ENCODE data around the gene ABLIM3. TPM values are rescaled to one million over a fixed set of nuclear protein-coding genes. Genes with fewer than 3 reads are reported as not detected.

The ABLIM3 gene
- total and polyA plus RNA-seq, 2 experiments from 2014 or later: 0.19 to 2.2 TPM

- TF ChIP-seq, protein P1, sequence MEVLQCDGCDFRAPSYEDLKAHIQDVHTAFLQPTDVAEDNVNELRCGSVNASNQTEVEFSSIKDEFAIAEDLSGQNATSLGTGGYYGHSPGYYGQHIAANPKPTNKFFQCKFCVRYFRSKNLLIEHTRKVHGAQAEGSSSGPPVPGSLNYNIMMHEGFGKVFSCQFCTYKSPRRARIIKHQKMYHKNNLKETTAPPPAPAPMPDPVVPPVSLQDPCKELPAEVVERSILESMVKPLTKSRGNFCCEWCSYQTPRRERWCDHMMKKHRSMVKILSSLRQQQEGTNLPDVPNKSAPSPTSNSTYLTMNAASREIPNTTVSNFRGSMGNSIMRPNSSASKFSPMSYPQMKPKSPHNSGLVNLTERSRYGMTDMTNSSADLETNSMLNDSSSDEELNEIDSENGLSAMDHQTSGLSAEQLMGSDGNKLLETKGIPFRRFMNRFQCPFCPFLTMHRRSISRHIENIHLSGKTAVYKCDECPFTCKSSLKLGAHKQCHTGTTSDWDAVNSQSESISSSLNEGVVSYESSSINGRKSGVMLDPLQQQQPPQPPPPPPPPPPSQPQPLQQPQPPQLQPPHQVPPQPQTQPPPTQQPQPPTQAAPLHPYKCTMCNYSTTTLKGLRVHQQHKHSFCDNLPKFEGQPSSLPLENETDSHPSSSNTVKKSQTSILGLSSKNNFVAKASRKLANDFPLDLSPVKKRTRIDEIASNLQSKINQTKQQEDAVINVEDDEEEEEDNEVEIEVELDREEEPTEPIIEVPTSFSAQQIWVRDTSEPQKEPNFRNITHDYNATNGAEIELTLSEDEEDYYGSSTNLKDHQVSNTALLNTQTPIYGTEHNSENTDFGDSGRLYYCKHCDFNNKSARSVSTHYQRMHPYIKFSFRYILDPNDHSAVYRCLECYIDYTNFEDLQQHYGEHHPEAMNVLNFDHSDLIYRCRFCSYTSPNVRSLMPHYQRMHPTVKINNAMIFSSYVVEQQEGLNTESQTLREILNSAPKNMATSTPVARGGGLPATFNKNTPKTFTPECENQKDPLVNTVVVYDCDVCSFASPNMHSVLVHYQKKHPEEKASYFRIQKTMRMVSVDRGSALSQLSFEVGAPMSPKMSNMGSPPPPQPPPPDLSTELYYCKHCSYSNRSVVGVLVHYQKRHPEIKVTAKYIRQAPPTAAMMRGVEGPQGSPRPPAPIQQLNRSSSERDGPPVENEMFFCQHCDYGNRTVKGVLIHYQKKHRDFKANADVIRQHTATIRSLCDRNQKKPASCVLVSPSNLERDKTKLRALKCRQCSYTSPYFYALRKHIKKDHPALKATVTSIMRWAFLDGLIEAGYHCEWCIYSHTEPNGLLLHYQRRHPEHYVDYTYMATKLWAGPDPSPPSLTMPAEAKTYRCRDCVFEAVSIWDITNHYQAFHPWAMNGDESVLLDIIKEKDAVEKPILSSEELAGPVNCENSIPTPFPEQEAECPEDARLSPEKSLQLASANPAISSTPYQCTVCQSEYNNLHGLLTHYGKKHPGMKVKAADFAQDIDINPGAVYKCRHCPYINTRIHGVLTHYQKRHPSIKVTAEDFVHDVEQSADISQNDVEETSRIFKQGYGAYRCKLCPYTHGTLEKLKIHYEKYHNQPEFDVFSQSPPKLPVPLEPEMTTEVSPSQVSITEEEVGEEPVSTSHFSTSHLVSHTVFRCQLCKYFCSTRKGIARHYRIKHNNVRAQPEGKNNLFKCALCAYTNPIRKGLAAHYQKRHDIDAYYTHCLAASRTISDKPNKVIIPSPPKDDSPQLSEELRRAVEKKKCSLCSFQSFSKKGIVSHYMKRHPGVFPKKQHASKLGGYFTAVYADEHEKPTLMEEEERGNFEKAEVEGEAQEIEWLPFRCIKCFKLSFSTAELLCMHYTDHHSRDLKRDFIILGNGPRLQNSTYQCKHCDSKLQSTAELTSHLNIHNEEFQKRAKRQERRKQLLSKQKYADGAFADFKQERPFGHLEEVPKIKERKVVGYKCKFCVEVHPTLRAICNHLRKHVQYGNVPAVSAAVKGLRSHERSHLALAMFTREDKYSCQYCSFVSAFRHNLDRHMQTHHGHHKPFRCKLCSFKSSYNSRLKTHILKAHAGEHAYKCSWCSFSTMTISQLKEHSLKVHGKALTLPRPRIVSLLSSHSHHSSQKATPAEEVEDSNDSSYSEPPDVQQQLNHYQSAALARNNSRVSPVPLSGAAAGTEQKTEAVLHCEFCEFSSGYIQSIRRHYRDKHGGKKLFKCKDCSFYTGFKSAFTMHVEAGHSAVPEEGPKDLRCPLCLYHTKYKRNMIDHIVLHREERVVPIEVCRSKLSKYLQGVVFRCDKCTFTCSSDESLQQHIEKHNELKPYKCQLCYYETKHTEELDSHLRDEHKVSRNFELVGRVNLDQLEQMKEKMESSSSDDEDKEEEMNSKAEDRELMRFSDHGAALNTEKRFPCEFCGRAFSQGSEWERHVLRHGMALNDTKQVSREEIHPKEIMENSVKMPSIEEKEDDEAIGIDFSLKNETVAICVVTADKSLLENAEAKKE (CRISPR knock-in tag; IDR thresholded peaks at IDR 0.05): no peak
These were observed 893 bp upstream of the ABLIM3 start (continued) for GRCh38 chr5:149140197-149141002.

- peaks cover 21% of the 10 kb centered on the region for H3K27me3 ChIP-seq (ENCODE audit: insufficient read depth)
- no peak overlapping the region for H3K27ac Mint-ChIP-seq
- peak overlapping the region; percentile 86 for H3K4me3 ChIP-seq
- peak overlapping the region; percentile 99 for H3K4me2 ChIP-seq
- ATAC-seq (peak; percentile 49), DNase-seq (ENCODE audit: low spot score) (peak; percentile 25)
- peaks cover 4% of the 10 kb centered on the region; the same call in 1 of the 2 replicates for H3K9me2 ChIP-seq (ENCODE audit: insufficient read depth)
- H3K79me2 ChIP-seq (replicated peaks; ENCODE audit: insufficient read depth): no peaks in the 10 kb centered on the region
- TF ChIP-seq ZNF331 (CRISPR knock-in tag; IDR thresholded peaks at IDR 0.05; ENCODE audit: low read depth) (no peak), JUNB (IDR thresholded peaks at IDR 0.05; ENCODE audit: unreplicated experiment) (no peak), EZH2 (IDR thresholded peaks at IDR 0.05; ENCODE audit: low read depth, unreplicated experiment) (no peak), STAT1 (IDR thresholded peaks at IDR 0.05; ENCODE audit: unreplicated experiment) (no peak)
- TF ChIP-seq, protein P1 (CRISPR knock-in tag; IDR thresholded peaks at IDR 0.05): no peak
- peaks cover 19% of the 10 kb centered on the region for H3K27me3 Mint-ChIP-seq (ENCODE audit: insufficient read depth, low read depth, poor library complexity)
- no peaks in the 10 kb centered on the region for H3K36me3 Mint-ChIP-seq (ENCODE audit: low read depth)
- no peaks in the 10 kb centered on the region for H3K9me3 Mint-ChIP-seq
- peak overlapping the region; percentile 72 for H3K4me3 Mint-ChIP-seq
- no peaks in the 10 kb centered on the region for H3K36me3 ChIP-seq (ENCODE audit: insufficient read depth)
- H4K20me1 ChIP-seq (replicated peaks; ENCODE audit: insufficient read depth): no peaks in the 10 kb centered on the region
- H2AFZ ChIP-seq: peak overlapping the region; percentile 97
- H3K27ac ChIP-seq (ENCODE audit: low read depth): no peak overlapping the region
- H3K4me1 Mint-ChIP-seq: peaks cover 6% of the 10 kb centered on the region; the same call in 2 of the 3 replicates
- no peaks in the 10 kb centered on the region for H3F3A ChIP-seq (replicated peaks; ENCODE audit: low read depth)
- peaks cover 6% of the 10 kb centered on the region for H3K4me1 ChIP-seq (ENCODE audit: insufficient read depth)
These were observed 911 bp downstream of the ABLIM3 start for GRCh38 chr5:149141957-149142851.

Measured in GM23338 (cell line).